Progenitor cell of endocrine pancreas (in vitro differentiated cells): ENCODE results near the gene SOD3. TPM values are rescaled to one million over a fixed set of nuclear protein-coding genes. Genes with fewer than 3 reads are reported as not detected.

Experiments
- DNase-seq: peaks from one replicate; pipeline ENCODE4 v3.0.0; 2021; ENCODE audit warnings: low spot score; ENCODE audit not compliant: unreplicated experiment
- H3K27ac Mint-ChIP-seq: 2 replicates; pipeline ENCODE4 v1.8.0; 2021; ENCODE audit warnings: mild to moderate bottlenecking, moderate library complexity, mixed read lengths
- H3K27me3 Mint-ChIP-seq: 2 replicates; pipeline ENCODE4 v1.8.0; 2021; ENCODE audit warnings: mixed read lengths
- H3K36me3 Mint-ChIP-seq: 2 replicates; pipeline ENCODE4 v1.8.0; 2022; ENCODE audit warnings: mixed read lengths; ENCODE audit not compliant: insufficient read depth
- H3K4me1 Mint-ChIP-seq: 2 replicates; pipeline ENCODE4 v1.8.0; 2021; ENCODE audit warnings: low read depth, mixed read lengths
- H3K4me3 Mint-ChIP-seq: 2 replicates; pipeline ENCODE4 v1.8.0; 2021; ENCODE audit warnings: low read depth, mild to moderate bottlenecking, moderate library complexity, mixed read lengths
- H3K9me3 Mint-ChIP-seq: 2 replicates; pipeline ENCODE4 v1.8.0; 2021; ENCODE audit warnings: low read depth, mixed read lengths
- total RNA-seq: library from RNA; stranded (reverse); gene quantifications from 2 replicates; pipeline ENCODE4 v1.2.1, GENCODE V29; 2021
- TF ChIP-seq, protein P1 (sequence below): fragments of 200-600 bp; sonication (generic); IDR thresholded peaks from one replicate; pipeline ENCODE4 v1.5.0; 2021; ENCODE audit warnings: antibody characterized with exemption, mild to moderate bottlenecking; ENCODE audit not compliant: unreplicated experiment

The SOD3 gene
- total RNA-seq, 1 donor from 2014 or later, result 6.2 TPM

DNA sequence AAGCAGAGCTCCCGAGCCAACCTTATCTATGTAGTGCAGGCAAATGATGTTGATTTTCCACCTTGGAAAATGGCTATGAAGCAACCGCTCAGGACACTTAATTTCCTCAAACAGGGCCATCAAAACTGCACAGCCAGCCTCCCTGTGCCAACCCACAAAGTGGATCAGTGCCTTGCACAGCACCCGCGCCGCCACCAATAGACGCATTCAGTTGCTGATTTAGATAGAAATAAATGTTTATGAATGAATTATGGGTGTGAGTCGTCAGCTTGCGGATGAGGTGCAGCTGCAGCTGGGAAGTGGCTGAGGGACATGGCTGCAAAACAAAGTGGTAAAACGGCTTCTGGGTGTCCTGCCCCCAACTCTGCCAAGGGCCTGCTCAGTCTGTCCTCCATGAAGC lies 47.0 kb downstream of the SOD3 start:
- Mint-ChIP-seq H3K36me3 (peaks cover 7% of the 10 kb centered on the region), H3K4me1 (peaks cover 4% of the 10 kb centered on the region), H3K27ac (no peak overlapping the region), H3K4me3 (no peak overlapping the region), H3K27me3 (no peaks in the 10 kb centered on the region), H3K9me3 (no peaks in the 10 kb centered on the region)
- TF ChIP-seq, protein P1, sequence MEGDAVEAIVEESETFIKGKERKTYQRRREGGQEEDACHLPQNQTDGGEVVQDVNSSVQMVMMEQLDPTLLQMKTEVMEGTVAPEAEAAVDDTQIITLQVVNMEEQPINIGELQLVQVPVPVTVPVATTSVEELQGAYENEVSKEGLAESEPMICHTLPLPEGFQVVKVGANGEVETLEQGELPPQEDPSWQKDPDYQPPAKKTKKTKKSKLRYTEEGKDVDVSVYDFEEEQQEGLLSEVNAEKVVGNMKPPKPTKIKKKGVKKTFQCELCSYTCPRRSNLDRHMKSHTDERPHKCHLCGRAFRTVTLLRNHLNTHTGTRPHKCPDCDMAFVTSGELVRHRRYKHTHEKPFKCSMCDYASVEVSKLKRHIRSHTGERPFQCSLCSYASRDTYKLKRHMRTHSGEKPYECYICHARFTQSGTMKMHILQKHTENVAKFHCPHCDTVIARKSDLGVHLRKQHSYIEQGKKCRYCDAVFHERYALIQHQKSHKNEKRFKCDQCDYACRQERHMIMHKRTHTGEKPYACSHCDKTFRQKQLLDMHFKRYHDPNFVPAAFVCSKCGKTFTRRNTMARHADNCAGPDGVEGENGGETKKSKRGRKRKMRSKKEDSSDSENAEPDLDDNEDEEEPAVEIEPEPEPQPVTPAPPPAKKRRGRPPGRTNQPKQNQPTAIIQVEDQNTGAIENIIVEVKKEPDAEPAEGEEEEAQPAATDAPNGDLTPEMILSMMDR, result no peak
- DNase-seq, result no peak

DNA sequence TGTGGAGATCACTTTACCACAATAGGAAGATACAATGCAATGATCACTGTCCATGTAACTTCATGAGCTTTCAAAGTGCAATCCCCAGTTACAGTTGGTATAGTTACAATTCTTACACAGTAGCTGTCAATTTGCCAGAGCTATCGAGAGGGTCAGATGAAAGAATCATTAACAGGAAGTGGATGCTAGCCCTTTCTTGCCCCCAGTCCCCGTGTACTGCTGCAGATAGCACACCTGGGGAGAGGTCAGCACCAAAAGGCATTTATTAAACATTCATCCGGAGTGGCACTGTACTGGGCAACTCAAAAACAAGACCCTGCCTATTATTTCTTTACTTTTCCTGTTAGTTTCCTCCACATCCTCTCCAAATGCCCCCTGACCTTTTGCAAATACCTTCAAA lies 47.7 kb downstream of the SOD3 start:
- no peaks in the 10 kb centered on the region for H3K27me3 Mint-ChIP-seq
- no peak overlapping the region for H3K4me3 Mint-ChIP-seq
- H3K27ac Mint-ChIP-seq, result no peak overlapping the region
- H3K36me3 Mint-ChIP-seq, result peaks cover 3% of the 10 kb centered on the region
- H3K9me3 Mint-ChIP-seq, result no peaks in the 10 kb centered on the region
- no peak for DNase-seq
- peaks cover 4% of the 10 kb centered on the region for H3K4me1 Mint-ChIP-seq
- TF ChIP-seq, protein P1, result no peak

DNA sequence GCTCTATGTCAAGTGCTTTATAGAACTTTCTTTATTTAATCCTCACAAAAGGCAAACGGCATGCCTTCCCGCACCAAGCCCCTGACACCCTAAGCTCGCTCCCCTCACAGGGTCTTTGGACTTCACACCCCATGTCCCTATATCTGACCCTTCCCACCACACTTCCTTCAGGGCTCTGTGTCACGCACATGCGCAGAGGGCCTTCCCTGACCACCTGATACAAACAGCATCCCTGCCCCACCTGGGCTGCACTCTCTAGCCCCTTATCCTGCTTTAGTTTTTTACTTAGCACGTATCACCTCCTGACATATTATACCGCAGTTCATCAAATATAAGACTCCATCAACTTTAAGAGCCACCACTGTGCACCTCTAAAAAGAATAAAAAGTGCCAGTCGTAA lies 49.8 kb downstream of the SOD3 start:
- peaks cover 2% of the 10 kb centered on the region for H3K36me3 Mint-ChIP-seq
- no peak for DNase-seq
- H3K4me1 Mint-ChIP-seq, result peaks cover 4% of the 10 kb centered on the region
- H3K4me3 Mint-ChIP-seq, result no peak overlapping the region
- H3K27me3 Mint-ChIP-seq, result no peaks in the 10 kb centered on the region
- TF ChIP-seq, protein P1, result no peak
- H3K9me3 Mint-ChIP-seq, result no peaks in the 10 kb centered on the region
- H3K27ac Mint-ChIP-seq, result no peak overlapping the region

DNA sequence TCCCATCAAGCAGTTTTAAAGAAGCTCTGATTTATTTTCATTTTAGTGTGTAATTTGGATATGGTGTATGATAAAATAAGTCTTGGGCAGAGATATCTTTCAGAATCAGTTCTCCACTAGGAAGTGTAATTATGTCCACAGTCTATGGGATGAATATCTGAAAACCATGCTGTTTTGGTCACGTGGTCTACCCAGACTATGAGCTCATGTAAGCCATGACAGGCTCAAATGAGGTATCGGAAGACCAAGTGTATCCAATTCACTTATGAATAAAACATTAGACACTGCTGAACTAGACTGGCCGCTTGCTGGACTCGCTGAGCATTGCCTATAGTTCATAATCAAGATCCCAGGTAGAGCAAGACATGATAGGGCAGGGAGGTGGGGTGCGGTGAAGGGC lies 50.5 kb downstream of the SOD3 start:
- Mint-ChIP-seq H3K36me3 (peaks cover 3% of the 10 kb centered on the region), H3K27ac (no peak overlapping the region), H3K9me3 (no peaks in the 10 kb centered on the region), H3K4me1 (peaks cover 3% of the 10 kb centered on the region), H3K4me3 (no peak overlapping the region), H3K27me3 (no peaks in the 10 kb centered on the region)
- TF ChIP-seq, protein P1, result no peak
- no peak for DNase-seq

DNA sequence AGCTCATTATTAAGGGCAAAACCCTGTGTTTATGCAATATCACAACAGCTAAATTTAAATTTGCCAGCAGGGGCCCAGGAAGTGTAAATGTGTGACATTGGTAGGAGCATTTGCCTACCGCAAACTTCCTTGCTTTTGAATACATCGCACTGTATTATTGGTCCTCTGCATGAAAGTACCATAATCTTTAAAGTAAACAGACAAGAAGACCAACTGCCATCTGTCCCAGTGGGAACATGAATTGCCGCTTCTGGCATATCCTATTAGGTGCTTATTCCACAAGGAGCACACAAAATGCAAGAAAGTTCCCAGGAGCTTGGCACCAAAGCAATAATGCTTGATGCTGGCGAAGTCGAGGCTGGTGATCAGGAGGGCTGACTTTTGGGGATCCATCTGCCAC lies 51.3 kb downstream of the SOD3 start:
- no peak overlapping the region for H3K27ac Mint-ChIP-seq
- H3K4me3 Mint-ChIP-seq, result no peak overlapping the region
- TF ChIP-seq, protein P1, result no peak

More for the DNA sequence above, 51.3 kb downstream of the SOD3 start:
- no peak for DNase-seq
- Mint-ChIP-seq H3K36me3 (peaks cover 3% of the 10 kb centered on the region), H3K27me3 (no peaks in the 10 kb centered on the region), H3K9me3 (no peaks in the 10 kb centered on the region), H3K4me1 (peaks cover 2% of the 10 kb centered on the region)
